Mesendoderm (in vitro differentiated cells): ENCODE data around the gene KANK2.
"Not testable (repeated sequence)": the region's sequence is repeated elsewhere in the genome, so short reads cannot be mapped to it uniquely, and the experiment has no call there.

Experiments used
- DNase-seq: peaks from one replicate; pipeline ENCODE4 v3.0.0; 2013
- H2AK5ac ChIP-seq: 2 replicates; pipeline ENCODE4 v1.6.1; 2013; ENCODE audit warnings: low read length, inconsistent platforms
- H2BK120ac ChIP-seq: 2 replicates; pipeline ENCODE4 v1.6.1; 2013; ENCODE audit warnings: low read depth, mild to moderate bottlenecking, low read length, moderate library complexity, mixed read lengths
- H2BK15ac ChIP-seq: replicated peaks from 2 replicates; pipeline ENCODE4 v1.6.1; 2013; ENCODE audit warnings: low read depth, mild to moderate bottlenecking, moderate library complexity
- H2BK5ac ChIP-seq: 2 replicates; pipeline ENCODE4 v1.6.1; 2013; ENCODE audit warnings: low read length, inconsistent platforms
- H3K18ac ChIP-seq: 2 replicates; pipeline ENCODE4 v1.6.1; 2013; ENCODE audit warnings: mild to moderate bottlenecking, low read length, mixed read lengths
- H3K23ac ChIP-seq: one replicate; pipeline ENCODE4 v1.6.1; 2013; ENCODE audit warnings: low read length
- H3K27ac ChIP-seq: 2 replicates; pipeline ENCODE4 v1.5.1; 2013; ENCODE audit warnings: low read depth, mild to moderate bottlenecking, inconsistent platforms, low read length, moderate library complexity
- H3K27me3 ChIP-seq: 2 replicates; pipeline ENCODE4 v1.6.1; 2013; ENCODE audit warnings: low read length, control low read depth, mild to moderate bottlenecking, inconsistent platforms; ENCODE audit not compliant: insufficient read depth, poor library complexity
- H3K36me3 ChIP-seq: 2 replicates; pipeline ENCODE4 v1.6.1; 2013; ENCODE audit warnings: low read length, inconsistent platforms; ENCODE audit not compliant: control insufficient read depth, insufficient read depth
- H3K4ac ChIP-seq: one replicate; pipeline ENCODE4 v1.6.1; 2013; ENCODE audit warnings: low read depth, mild to moderate bottlenecking, low read length, moderate library complexity
- H3K4me1 ChIP-seq: 2 replicates; pipeline ENCODE4 v1.6.1; 2013; ENCODE audit warnings: low read depth, low read length, inconsistent platforms; ENCODE audit not compliant: control insufficient read depth
- H3K4me2 ChIP-seq: 2 replicates; pipeline ENCODE4 v1.6.1; 2013; ENCODE audit warnings: low read length
- H3K4me3 ChIP-seq: 2 replicates; pipeline ENCODE4 v1.5.1; 2013; ENCODE audit warnings: mild to moderate bottlenecking, low read length
- H3K56ac ChIP-seq: one replicate; pipeline ENCODE4 v1.6.1; 2013; ENCODE audit warnings: low read length
- H3K79me1 ChIP-seq: 2 replicates; pipeline ENCODE4 v1.6.1; 2013; ENCODE audit warnings: low read length, inconsistent platforms
- H3K79me2 ChIP-seq: 2 replicates; pipeline ENCODE4 v1.6.1; 2013; ENCODE audit warnings: mild to moderate bottlenecking, low read length; ENCODE audit not compliant: control insufficient read depth, insufficient read depth
- H3K9ac ChIP-seq: 2 replicates; pipeline ENCODE4 v1.6.1; 2013; ENCODE audit warnings: low read length, inconsistent platforms
- H4K5ac ChIP-seq: one replicate; pipeline ENCODE4 v1.6.1; 2013; ENCODE audit warnings: low read length
- H4K8ac ChIP-seq: one replicate; pipeline ENCODE4 v1.6.1; 2013; ENCODE audit warnings: low read depth, mild to moderate bottlenecking, control low read depth, low read length, moderate library complexity
- WGBS: extraction: QIAGEN DNeasy Blood & Tissue Kit; methylation state at CpG from one replicate; pipeline ENCODE4 v1.1.7; 2013; ENCODE audit warnings: low lambda C conversion rate, missing lambda C conversion rate; ENCODE audit not compliant: insufficient coverage; ENCODE audit errors: extremely low coverage; 5-methylcytosine and 5-hydroxymethylcytosine counted together

KANK2 gene

DNA sequence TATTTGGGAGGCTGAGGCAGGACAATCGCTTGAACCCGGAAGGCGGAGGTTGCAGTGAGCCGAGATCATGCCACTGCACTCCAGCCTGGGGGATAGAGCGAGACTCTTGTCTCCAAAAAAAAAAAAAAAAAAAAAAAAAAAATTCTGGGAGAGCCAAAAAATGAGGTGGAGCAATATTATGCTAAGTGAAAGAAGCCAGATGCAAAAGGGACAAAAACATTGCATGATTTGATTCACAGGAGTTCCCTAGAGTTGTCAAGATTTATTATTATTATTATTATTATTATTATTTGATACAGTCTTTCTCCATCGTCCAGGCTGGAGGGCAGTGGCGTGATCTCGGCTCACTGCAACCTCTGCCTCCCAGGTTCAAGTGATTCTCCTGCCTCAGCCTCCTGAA lies 16.4 kb downstream of the KANK2 start:
- H3K79me2 ChIP-seq, H4K5ac ChIP-seq, H3K23ac ChIP-seq, H3K4me2 ChIP-seq, H3K79me1 ChIP-seq, H3K27ac ChIP-seq, H3K27me3 ChIP-seq, H3K9ac ChIP-seq, H4K8ac ChIP-seq, H3K18ac ChIP-seq, DNase-seq, H3K36me3 ChIP-seq, H3K4me3 ChIP-seq, H2BK5ac ChIP-seq, H3K4me1 ChIP-seq, H2AK5ac ChIP-seq, H2BK15ac ChIP-seq, H3K4ac ChIP-seq, H3K56ac ChIP-seq, H2BK120ac ChIP-seq: not testable (repeated sequence)
- WGBS, result no CpG with 5 or more reads among the region's 8 CpGs

DNA sequence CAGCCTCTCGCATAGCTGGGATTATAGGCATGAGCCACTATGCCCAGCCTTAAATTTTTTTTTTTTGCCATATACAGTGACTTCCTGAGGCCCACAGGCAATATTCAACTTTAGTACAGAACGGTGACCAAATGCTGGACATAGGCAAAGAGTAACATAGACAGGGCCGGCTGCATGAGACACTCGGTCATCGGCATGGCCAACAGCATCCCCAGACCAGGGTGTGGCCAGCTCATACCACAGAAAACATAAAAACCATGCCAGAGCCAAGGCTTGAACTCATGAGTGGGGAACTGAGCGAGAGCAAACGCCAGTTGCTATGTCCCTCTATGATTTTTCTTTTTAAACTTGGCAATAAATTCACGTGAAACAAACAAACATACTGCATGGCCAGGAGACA lies 17.0 kb downstream of the KANK2 start:
- DNase-seq, result no peak
- Histone ChIP-seq H3K27ac (no peak overlapping the region), H3K79me2 (no peaks in the 10 kb centered on the region), H3K56ac (no peak overlapping the region), H3K4ac (no peak overlapping the region), H3K18ac (no peak overlapping the region), H2AK5ac (no peak overlapping the region), H2BK5ac (no peak overlapping the region), H3K27me3 (no peaks in the 10 kb centered on the region), H4K5ac (no peak overlapping the region), H3K4me3 (no peak overlapping the region), H2BK15ac (no peak overlapping the region), H3K4me1 (no peaks in the 10 kb centered on the region), H4K8ac (no peak overlapping the region), H3K9ac (no peak overlapping the region), H3K4me2 (no peak overlapping the region), H3K79me1 (no peaks in the 10 kb centered on the region), H3K36me3 (peaks cover 7% of the 10 kb centered on the region), H3K23ac (no peak overlapping the region), H2BK120ac (no peak overlapping the region)
- WGBS, result no CpG with 5 or more reads among the region's 8 CpGs

DNA sequence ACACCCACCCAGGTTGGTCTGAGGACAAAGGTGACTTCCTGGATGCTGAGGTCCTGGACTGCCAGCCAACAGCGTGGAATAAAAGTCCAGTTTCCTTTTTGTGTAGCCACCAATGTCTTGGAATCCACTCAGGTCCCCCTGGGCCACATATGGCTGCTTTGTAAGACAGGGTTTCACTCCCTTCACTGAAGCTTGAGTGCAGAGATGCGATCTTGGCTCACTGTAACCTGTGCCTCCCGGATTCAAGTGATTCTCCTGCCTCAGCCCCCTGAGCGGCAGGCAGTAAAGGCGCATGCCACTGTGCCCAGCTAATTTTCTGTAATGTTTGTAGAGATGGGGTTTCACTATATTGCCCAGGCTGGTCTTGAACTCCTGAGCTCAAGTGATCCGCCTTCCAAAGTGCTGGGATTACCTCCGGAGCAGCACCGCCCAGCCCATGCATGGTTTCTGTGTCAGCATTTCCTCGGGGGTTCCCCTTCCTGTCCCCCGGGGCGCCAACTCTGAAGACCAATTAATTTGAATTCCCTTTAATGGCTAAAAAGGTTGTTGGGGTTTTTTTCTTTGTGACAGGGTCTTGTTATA lies 17.5 kb downstream of the KANK2 start:
- H3K18ac ChIP-seq, result no peak overlapping the region
- H3K36me3 ChIP-seq, result peaks cover 7% of the 10 kb centered on the region
- H2BK120ac ChIP-seq, result no peak overlapping the region
- H3K4me1 ChIP-seq, result no peaks in the 10 kb centered on the region
- H3K23ac ChIP-seq, result no peak overlapping the region
- no peak overlapping the region for H2AK5ac ChIP-seq
- H3K27ac ChIP-seq, result no peak overlapping the region
- H4K5ac ChIP-seq, result no peak overlapping the region
- H2BK15ac ChIP-seq, result no peak overlapping the region
- H3K4ac ChIP-seq, result no peak overlapping the region
- H3K4me3 ChIP-seq, result no peak overlapping the region
- no peaks in the 10 kb centered on the region for H3K27me3 ChIP-seq
- no CpG with 5 or more reads among the region's 11 CpGs for WGBS
- H2BK5ac ChIP-seq, result no peak overlapping the region
- DNase-seq, result no peak
- no peak overlapping the region for H3K56ac ChIP-seq
- H4K8ac ChIP-seq, result no peak overlapping the region
- no peak overlapping the region for H3K4me2 ChIP-seq
- no peaks in the 10 kb centered on the region for H3K79me2 ChIP-seq
- H3K9ac ChIP-seq, result no peak overlapping the region
- no peaks in the 10 kb centered on the region for H3K79me1 ChIP-seq

DNA sequence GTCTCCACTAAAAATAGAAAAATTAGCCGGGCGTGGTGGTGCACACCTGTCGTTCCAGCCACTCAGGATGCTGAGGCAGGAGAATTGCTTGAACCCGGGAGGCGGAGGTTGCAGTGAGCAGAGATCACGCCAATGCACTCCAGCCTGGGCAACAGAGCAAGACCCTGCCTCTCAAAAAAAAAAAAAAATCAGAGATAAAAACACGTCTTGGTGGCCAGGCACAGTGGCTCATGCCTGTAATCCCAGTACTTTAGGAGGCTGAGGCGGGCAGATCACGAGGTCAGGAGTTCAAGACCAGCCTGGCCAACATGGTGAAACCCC lies 18.2 kb downstream of the KANK2 start:
- H3K9ac ChIP-seq, H4K5ac ChIP-seq, H3K27ac ChIP-seq, H2BK5ac ChIP-seq, H3K4me1 ChIP-seq, H3K36me3 ChIP-seq, H3K4me3 ChIP-seq, H3K79me1 ChIP-seq, H2BK15ac ChIP-seq, H2BK120ac ChIP-seq, DNase-seq, H3K4ac ChIP-seq, H3K27me3 ChIP-seq, H3K23ac ChIP-seq, H3K79me2 ChIP-seq, H2AK5ac ChIP-seq, H3K18ac ChIP-seq, H3K4me2 ChIP-seq, H4K8ac ChIP-seq, H3K56ac ChIP-seq: not testable (repeated sequence)
- WGBS, result no CpG with 5 or more reads among the region's 9 CpGs

DNA sequence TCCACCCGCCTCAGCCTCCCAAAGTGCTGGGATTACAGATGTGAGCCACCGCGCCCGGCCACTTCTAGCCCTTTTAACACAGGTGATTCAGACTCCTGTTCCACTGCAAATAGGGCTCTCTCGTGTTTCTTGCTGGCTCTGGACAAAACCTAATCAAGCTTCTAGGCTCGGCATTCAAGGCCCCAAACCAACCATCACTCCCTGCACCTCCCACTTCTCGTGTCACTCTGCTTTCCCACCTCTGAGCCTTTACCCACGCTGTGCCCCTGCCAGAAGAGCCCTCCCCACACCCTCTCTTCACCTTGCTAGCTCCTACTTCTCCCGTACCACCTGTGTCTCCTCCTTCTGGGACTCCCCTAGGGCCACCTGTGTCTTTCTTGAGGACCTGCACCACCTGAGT lies 19.8 kb downstream of the KANK2 start:
- no peak for DNase-seq
- Histone ChIP-seq H2BK120ac (no peak overlapping the region), H4K8ac (no peak overlapping the region), H3K27ac (no peak overlapping the region), H2AK5ac (no peak overlapping the region), H3K79me2 (no peaks in the 10 kb centered on the region), H3K36me3 (peaks cover 7% of the 10 kb centered on the region), H3K4ac (no peak overlapping the region), H3K18ac (no peak overlapping the region), H3K9ac (no peak overlapping the region), H3K56ac (no peak overlapping the region), H3K4me1 (no peaks in the 10 kb centered on the region), H2BK15ac (no peak overlapping the region), H2BK5ac (no peak overlapping the region), H3K79me1 (no peaks in the 10 kb centered on the region), H3K4me3 (no peak overlapping the region), H3K4me2 (no peak overlapping the region), H4K5ac (no peak overlapping the region), H3K27me3 (no peaks in the 10 kb centered on the region), H3K23ac (no peak overlapping the region)
- no CpG with 5 or more reads among the region's 9 CpGs for WGBS

DNA sequence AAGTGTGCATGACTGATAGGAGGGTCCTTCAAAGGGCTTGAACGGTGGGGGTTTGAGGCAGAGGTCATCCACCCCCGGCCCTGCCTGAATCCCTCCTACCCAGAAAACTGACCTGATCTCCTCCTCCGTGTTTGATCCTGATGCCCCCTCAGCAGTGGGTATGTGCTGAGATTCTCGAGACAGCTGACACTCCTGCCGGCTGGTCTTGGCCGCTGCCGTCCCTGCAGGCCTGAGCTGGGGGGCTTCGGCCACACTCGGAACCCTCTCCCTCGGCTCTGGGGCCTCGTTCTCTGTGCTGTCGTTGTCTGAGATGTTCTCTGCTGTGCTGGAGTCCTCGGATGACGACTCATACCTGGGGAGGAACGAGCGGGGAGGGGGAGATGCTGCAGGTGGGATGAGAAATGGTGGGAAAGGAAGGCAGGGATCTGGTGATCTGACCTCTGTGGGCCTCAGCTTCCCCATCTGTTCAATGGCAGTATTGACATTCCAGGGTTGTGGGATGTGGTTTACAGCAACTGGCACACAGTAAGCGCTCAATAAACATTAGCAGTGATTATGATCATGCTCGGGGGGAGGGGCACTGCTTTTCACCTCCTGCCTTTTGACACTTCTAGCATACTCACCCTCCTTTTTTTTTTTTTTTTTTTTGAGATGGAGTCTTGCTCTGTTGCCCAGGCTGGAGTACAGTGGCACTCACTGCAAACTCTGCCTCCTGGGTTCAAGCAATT lies 20.7 kb downstream of the KANK2 start:
- WGBS, result no CpG with 5 or more reads among the region's 18 CpGs
- Histone ChIP-seq H2AK5ac (no peak overlapping the region), H3K4me2 (no peak overlapping the region), H4K8ac (no peak overlapping the region), H4K5ac (no peak overlapping the region), H2BK120ac (no peak overlapping the region), H2BK5ac (no peak overlapping the region), H3K36me3 (peaks cover 10% of the 10 kb centered on the region), H3K4me3 (no peak overlapping the region), H3K79me2 (no peaks in the 10 kb centered on the region), H3K27me3 (no peaks in the 10 kb centered on the region), H3K56ac (no peak overlapping the region), H2BK15ac (no peak overlapping the region), H3K27ac (no peak overlapping the region), H3K4me1 (no peaks in the 10 kb centered on the region), H3K4ac (no peak overlapping the region), H3K9ac (no peak overlapping the region), H3K18ac (no peak overlapping the region), H3K23ac (no peak overlapping the region), H3K79me1 (no peaks in the 10 kb centered on the region)
- DNase-seq, result no peak
